ENCODE measurements around the gene MMP14.

MMP14 gene

GRCh38 chr14:22875003-22875747 is 38.8 kb downstream of the MMP14 start:
- no peak for TF ChIP-seq ZFX (IDR thresholded peaks at IDR 0.05)
- no peak for TF ChIP-seq CTCF (conservative IDR thresholded peaks at IDR 0.05)

GRCh38 chr14:22875748-22876319 is 39.4 kb downstream of the MMP14 start:
- no peak overlapping the region for H3K27ac ChIP-seq
- TF ChIP-seq ZFX (IDR thresholded peaks at IDR 0.05) (no peak), CTCF (conservative IDR thresholded peaks at IDR 0.05) (no peak)

More at GRCh38 chr14:22875003-22875747, 38.8 kb downstream of the MMP14 start:
- H3K27ac ChIP-seq = no peak overlapping the region

DNA sequence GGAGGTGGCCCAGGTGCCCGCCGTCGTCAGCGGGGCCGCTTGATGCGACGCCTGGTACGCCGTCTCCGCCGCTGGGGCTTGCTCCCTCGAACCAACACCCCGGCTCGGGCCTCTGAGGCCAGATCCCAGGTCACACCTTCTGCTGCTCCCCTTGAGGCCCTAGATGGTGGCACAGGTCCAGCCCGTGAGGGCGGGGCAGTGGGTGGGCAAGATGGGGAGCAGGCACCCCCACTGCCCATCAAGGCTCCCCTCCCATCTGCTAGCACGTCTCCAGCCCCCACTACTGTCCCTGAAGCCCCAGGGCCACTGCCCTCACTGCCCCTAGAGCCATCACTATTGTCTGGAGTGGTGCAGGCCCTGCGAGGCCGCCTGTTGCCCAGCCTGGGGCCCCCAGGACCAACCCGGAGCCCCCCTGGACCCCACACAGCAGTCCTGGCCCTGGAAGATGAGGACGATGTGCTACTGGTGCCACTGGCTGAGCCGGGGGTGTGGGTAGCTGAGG is 40.7 kb downstream of the MMP14 start:
- H3K27ac ChIP-seq = no peak overlapping the region
- TF ChIP-seq ZFX (IDR thresholded peaks at IDR 0.05) (no peak), CTCF (conservative IDR thresholded peaks at IDR 0.05) (no peak)

- no peak overlapping the region for H3K27ac ChIP-seq
- TF ChIP-seq ZFX (IDR thresholded peaks at IDR 0.05) = no peak
- no peak for TF ChIP-seq CTCF (conservative IDR thresholded peaks at IDR 0.05)
Observed at GRCh38 chr14:22878271-22879246, 42.2 kb downstream of the MMP14 start.

DNA sequence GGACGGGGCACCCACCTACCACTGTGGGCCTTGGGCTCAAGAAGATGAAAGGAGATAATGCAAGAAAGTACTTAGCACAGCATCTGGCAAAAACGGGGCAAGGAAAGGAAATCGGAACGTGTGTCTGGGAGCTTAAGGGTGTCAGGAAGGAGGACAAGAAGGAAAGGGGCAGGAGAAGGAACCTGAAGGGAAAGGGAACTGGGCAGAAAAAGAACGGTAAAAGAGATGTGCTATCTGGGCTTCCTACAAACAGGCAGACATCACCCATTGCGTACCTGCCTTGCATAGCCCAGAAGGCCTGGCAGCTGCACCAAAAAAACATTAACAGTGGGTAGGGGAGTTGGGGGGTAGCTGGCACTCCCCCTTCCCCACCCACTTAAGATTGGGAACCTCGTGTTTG is 45.7 kb downstream of the MMP14 start:
- TF ChIP-seq ZFX (IDR thresholded peaks at IDR 0.05) = no peak
- no peak for TF ChIP-seq CTCF (conservative IDR thresholded peaks at IDR 0.05)
- no peak overlapping the region for H3K27ac ChIP-seq

DNA sequence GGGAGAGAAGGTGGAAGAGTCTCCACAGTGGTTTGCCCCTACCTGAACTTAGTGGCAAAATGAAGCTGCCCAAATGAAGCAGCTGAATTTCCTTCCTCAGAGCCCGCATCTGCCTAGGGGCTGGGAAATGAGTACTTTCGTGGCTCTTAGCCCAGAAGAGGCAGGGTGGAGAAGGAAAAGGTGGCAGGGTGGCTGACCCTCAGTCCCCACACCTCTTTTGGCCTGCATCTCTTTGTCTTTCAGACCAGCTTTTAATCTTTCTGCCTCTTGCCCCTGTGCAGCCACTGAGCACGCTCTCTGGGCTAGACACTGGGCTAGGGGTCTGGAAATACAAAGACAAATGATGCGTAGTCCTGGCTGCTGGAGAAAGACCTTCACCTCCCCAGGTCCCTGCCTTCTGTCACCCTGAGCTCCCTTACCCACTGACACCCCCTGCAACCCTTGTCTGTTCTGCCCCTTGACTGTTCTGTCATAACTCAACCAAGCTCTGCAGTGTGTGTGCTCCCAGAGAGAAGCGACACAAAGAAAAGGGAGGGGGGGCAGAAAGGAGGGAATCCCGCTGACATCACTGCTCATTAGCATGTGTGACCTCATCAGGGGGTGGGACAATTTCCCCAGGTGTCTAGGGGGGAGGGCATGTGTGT is 46.3 kb downstream of the MMP14 start:
- H3K27ac ChIP-seq = no peak overlapping the region
- TF ChIP-seq ZFX (IDR thresholded peaks at IDR 0.05) (no peak), CTCF (conservative IDR thresholded peaks at IDR 0.05) (no peak)

Measured in C4-2B (cell line).